ENCODE data around the gene DEXI. TPM values are rescaled to one million over a fixed set of nuclear protein-coding genes. Genes with fewer than 3 reads are reported as not detected.
A peak's percentile ranks its signal among the peaks of the same experiment; 100 is the strongest.
"Not testable (repeated sequence)": the region's sequence is repeated elsewhere in the genome, so short reads cannot be mapped to it uniquely, and the experiment has no call there.

Gene DEXI
- total RNA-seq, 1 donor, result 37.2 TPM

DNA sequence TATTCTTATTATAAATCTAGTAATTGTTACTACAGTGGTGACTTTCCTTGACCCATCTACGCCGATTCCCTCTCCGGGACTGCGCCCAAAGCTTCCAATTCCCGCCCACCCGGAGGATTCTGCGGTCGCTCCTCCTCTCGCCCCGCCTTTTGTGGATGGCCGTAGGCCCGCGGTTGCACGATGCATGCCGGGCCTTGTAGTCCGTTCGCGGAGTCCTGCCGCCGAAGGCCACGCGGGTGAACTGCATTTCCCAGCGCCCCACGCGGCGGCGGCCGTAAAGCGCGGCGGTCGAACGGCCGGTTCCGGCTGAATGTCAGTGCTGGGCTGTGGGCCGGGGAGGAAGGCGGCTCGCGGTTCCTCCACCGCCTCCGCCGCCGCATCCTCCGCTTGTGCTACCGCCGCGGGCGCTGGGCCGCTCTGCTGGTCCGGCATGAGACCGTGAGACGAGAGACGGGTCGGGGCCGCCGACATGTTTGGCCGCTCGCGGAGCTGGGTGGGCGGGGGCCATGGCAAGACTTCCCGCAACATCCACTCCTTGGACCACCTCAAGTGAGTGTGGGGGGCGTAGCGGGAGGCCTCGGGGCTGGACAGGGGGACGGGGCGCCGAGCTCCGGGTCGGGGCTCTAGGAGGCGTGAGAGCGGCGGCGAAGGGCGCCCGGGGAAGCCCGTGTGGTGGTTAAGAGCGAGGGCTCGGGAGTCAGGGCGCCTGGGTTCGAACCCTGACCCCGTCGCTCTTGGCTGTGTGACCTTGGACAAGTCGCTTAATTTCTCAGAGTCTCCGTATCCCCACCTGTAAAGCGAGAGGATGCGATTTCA, 2.2 kb upstream of the DEXI start, which contains the start of gene CLEC16A:
Gene CLEC16A (plus strand): TSS at position 316 of the 816 bp plus-strand sequence. CDS start 154 bp downstream, at position 470.
- DNase-seq (ENCODE audit: low read depth in 2 of 3, low spot score in 2 of 3), result peak; percentile 85 to 94 (median 93)

DNA sequence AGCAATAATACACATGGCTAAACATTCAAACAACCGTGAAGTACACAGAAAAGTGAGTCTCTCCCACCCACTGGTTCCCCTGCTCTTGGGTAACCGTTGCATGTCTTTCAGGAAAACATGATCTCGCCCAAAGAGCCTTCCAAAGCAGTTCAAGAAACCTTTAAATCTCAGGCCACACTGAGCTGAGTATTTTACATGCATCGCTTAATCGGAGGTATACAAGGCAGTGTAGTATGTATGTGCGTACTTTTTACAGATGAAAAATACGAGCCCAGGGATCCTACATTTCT, 741 bp upstream of the DEXI start:
- no peak for DNase-seq (ENCODE audit: low read depth in 2 of 3, low spot score in 2 of 3)

DNA sequence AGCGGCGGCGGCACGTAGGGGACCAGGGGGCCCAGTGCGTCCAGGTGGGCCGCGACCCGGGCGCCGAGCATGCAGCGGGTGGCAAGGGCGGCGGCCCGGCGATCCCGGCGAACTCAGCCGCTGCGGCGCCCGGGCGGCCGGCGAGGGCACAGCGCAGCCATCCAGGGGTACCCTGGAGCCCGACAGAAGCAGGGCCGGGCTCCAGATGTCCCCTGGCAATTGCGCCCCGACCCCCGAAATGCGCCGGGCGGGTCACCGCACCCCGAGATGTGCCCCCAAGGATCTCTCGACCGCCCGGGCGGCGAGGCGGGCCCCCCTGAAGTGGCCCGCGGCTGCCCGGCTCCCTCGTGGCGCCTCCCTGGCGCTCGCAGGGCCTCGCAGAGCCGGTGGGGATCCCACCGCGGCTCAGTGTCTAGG, 325 bp downstream of the DEXI start:
- DNase-seq (ENCODE audit: low read depth in 2 of 3, low spot score in 2 of 3), result not testable (repeated sequence)

DNA sequence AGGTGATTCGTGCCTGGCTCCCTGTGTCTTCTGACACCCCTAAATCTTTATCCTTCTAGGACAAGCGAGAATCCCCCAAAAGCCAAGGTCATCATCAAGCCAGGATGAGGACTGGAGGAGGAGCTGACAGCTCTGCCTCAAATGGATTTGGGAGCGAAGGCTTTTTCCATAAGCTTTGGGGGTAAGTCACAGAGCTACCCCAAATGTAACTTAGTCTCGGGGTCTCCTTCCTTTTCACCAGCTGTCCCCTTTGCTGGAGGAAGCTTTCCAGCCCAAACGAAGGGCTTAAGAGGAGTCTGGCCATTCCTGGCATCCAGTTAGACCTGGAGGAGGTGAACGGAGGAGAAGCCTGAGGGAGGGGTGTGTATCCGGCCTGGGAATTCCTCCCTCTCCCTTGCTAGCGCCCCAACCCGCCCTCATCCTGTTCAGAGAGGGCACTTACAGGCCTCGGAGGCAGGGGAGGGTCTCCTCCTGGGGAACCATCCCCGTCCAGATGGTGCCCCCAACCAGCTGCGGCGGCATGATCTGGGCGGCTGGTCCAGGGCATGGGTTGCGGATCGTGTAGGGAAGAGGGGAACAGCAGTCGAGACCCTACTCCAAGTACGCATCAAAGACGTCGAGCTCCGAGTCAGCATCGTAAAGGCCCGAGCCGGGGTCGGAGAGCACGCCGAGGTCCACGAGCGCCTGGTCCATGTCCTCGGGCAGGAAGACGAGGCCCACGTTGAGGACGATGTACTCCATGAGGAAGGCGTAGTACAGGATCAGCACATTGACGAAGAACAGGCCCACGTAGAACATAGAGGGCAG, 938 bp downstream of the DEXI start:
- DNase-seq (ENCODE audit: low read depth in 2 of 3, low spot score in 2 of 3), result no peak

DNA sequence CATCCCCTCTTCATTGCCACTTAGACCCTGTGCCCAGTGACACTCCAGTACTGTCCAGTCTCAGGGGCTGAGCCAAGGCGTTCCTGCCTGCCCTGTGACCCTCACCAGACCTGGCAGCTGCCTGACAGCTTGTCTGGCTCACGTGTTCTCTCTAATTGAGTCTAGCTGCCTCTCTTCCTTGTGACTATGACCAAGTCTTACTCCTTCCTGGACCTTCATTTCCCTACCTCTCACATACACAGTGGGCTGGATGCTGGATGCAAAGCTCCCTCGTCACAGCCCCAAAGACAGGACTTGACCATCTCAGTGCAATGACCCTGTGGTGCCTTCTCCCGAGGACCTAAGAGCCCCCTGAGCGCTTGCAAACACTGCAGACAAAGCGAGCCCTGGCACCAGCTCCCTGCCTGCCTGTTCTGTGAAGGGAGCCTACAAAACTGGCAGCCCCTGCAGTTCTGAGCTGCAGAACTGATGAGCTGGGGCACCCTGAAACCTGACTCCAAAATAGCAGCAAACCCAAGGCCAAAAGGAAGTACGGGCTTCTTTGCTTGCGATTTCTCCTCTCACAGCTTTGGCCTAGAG, 1.7 kb downstream of the DEXI start:
- DNase-seq (ENCODE audit: low read depth in 2 of 3, low spot score in 2 of 3), result no peak

DNA sequence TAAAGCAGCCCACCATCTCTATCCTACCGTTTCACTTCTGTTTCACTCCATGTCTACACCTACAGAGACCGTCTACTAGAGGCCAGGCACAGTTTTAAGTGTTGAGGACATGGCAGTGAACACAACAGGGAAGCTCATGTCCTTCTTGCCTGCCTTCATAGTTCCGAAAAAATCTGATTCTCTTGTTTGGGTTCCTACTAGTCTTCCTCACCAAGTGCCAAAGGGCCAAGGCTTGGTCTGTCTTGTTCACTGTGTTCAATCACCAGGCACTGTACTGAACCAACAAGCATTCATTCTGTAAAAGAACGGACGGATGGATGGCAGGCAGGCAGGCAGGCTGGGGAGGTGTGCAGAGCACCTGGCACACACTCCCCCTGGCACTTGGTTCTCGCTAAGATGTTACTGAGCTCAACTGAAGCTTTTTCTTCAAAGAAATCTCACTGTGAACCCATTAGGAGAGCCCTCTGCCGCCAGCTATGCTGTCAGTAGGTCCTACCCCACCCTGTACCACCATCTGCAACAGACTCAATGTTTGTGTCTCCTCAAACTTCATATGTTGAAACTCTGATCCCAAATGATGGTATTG, 2.5 kb downstream of the DEXI start:
- no peak for DNase-seq (ENCODE audit: low read depth in 2 of 3, low spot score in 2 of 3)

DNA sequence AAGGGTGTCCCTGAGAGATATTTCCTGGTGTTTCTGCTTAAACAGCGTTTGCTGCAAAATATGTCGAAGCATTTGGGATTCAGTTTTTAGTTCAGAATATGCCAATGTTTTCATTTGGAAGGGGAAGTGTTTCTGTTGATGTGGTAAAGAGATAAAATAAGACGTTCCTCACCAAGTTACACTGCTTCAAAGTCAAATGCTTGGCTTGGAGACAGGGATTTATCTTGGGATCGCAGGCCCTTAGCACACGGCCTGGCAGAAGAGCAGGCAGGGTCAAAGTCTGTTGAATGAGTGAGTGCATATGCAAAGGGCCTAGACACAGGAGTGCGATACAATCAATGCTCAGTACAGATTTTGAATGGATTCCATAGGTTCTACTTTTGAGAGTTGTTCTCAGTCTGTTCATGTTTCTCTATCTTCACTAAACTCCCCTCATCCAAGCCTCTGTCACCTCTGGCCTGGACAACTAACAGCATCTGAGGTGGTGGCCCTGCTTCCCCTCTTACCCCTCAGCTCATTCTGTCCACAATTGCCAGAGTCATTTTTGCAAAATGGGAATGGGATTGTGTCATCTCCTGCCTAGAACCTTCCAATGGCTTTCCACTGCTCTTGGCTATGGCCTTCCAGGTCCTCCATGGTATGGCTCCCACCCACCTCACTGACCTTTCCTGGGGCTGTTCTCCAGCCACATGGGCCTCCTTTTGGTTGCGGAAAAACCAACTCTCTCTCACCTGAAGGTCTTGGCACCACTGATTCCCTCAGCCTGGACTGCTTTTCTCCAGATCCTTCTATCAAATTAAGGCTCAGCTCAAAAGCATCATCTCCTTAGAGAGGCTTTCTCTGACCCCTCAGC, 3.2 kb downstream of the DEXI start:
- DNase-seq (ENCODE audit: low read depth in 2 of 3, low spot score in 2 of 3), result no peak

DNA sequence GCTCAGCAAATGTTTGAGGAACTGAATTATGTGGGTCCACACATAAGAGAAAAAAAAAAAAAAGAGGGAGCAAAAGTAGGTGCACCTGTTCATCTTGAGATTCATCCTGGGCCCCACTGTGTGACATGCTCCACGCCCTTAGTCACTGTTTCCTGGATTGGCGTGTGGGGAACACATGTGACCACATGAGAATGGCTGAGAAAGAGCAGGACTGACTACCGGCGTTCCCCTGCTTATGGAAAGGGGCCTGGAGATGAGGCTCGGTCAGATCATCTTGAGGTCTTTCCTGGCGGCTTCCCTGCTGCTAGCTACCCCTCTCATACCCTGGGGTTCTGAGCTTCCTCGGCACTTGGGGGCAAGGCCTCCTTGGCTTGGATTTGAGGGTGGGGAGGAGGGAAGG, 3.9 kb downstream of the DEXI start:
- DNase-seq (ENCODE audit: low read depth in 2 of 3, low spot score in 2 of 3), result no peak

DNA sequence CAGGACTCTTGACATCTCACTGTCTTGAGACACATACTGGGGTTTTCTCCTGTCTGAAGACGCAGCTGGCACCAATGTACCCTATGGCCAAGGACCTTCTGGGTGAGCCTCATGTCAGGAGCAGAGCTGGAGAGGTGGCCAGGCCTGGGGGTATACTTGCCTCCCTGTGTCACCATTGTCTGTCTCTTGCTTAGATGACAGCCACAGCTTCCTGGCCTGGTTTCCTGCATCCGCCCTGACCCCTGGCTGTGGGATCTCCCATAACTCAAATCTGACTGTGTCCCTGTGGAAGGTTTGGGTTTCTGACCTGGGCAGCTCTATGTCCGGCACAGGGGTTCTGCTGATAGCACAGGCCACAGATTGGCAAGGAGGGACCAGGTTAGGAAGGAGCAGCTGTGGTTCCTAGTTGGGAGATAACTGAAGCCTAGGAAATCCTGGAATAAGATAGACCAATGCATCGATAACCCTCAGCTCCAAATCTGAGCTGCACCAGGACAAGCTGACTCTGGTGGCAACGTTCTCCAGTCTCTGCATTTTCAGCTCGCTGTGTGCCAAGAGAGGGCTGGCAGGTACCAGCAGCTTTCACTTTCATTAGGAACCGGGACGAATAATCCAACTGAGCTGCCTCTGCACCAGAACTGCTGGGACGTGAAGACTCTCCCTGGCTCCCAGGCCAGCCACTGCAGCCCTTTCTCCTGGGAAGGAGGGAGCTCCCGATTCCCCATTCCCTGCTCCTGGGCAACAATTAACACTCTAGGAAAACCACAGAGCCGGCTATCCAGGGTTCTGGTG, 5.0 kb downstream of the DEXI start:
- peak in 1 of 3 donors; percentile 26 for DNase-seq (ENCODE audit: low read depth in 2 of 3, low spot score in 2 of 3)

DNA sequence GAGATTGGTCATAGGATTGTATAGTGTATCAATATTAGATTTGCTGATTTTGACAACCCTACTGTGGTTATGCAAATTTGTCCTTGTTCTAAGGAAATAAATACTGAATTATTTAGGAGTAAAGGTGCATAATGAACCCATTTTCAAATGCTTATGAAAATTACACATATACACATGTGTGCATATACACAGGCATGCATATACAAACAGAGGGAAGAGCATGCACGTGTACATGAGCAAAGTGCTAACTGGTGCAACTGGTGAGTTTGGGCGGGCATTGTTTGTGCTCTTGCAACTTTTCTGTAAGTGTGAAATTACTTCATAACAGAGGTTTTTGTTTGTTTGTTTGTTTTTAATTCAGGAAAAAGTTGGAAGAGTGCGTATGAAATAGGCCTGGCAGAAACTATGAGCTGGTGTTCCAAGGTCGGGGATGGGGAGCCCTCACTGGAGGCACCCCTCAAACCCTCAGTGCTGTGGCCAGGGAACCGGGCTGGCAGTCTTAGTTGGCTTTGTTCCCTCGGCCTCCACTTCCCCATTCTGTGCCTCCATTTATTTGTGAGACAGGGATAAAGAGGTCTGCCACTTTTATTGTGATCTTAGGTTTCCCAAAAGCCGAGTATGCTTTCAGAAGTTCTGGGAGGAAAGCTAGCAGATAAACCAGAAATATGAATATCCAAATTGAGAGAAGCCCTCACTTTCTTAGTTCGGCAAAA, 5.8 kb downstream of the DEXI start:
- no peak for DNase-seq (ENCODE audit: low read depth in 2 of 3, low spot score in 2 of 3)

DNA sequence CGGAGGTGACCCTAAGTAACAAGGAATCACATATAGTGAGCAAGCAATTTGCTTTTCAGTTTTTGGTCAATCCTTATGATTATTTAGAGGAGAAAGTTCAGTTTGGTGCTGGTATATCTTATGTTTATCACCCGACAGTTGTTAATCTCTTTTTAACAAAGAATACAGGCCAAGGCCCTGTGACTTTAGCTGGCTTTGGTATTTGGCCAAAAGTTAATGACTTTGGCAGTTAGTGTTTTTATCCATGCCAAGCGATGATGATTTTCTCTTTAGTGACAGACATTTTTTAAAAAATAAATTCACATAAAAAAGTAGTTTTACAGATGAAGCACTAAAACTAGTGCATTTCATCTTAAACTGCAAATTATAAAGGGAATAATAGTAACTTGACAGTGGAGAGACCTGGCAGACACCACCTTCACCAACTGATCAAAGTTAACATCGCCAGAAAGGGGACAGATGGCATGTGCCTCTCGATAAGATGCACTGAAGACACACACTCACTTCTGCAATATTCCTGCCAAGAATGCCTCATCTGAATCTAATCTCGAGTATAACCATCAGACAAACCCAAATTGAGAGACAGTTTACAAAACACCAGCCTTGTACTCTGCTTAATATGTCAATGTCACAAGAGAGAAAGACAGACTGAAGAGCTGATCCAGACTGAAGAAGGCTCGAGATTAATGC, 6.9 kb downstream of the DEXI start:
- no peak for DNase-seq (ENCODE audit: low read depth in 2 of 3, low spot score in 2 of 3)

DNA sequence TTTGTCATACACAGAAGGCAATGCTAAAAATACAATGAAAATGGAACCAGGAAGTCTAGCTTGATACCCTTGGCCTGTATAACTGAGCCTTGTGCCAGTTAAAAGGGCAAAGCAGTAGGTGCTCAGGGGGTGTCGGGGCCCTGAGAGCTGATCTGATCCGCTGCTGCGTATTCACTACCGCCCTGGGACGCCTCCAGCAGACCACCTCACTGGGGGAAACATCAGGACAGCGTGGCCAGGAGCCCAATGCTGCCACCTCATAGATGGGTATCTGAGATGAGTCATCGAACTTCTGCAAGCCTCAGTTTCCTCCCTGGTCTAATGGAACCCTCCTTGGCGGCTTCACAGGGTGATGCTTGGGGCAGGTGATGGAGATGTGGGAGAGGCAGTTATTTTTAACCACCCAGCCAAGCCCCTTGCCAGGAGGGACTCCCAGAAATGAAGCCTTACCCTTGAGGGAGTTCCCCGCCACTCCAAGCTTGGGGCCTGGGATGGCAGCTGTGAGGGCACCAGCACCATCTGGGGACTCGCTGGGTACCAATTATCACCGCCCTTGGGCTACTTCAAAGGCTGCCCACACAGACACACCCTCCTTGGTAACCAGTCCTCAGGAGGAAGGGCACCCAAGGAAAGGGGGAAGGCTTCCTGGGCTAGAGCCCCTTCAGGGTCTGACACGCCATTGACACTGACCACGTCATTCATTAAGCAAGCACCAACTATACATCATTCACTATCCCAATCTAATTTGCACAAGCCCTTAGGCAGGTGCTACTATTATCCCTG, 7.8 kb downstream of the DEXI start:
- DNase-seq (ENCODE audit: low read depth in 2 of 3, low spot score in 2 of 3), result no peak

DNA sequence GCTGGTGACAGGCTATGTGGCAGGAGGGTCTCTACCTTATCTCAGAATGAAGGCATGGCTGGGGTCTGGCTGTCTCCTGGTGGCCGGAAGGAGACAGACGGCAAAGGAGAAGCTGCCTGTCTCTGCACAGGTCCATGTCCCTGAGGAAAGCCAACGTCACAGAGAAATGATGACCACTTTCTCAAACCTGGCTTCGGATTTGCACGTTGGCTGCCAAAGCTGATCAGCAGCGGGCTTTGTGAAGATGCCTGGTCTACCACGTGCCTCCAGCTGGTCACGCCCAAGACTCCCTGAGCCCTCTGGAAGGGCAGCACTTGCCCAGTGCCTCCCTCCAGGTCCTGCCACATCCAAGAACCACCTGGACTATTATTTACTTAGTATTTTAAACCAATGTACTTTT, 8.4 kb downstream of the DEXI start:
- no peak for DNase-seq (ENCODE audit: low read depth in 2 of 3, low spot score in 2 of 3)

DNA sequence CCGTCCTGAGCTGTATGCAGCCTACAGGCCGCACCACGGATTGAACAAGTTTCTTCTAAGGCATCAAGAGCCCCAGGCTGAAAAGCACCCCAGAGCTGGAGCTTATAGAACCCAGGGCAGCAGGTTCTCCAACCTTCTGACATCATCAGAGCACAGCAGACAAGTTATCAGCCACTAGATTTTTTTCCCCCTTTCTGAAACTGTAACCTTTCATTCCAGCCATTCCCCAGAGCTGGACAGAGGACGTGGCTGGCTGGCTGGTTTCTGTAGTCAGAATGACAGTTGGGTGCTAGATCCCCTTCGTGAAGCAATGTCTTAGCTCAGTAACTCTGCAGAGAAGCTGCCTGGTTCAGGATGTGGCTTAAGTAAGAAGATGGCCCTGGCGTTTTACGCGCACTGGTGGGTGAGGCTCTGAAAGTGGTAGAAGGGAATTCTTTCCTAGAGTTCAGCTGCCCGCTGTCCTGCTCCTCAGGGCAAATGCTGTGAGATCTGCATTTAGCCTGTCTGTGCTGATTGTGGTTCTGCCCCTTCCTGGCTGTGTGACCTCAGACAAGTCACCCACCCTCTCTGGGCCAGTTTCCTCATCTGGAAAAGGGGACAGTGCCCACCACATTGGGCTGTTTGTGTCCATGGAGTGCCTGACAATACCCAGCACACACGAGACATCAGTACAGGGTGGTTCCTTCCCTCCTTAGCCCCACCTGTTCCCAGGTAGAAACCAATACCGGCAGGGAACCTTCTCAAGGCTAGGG, 9.1 kb downstream of the DEXI start:
- no peak for DNase-seq (ENCODE audit: low read depth in 2 of 3, low spot score in 2 of 3)

DNA sequence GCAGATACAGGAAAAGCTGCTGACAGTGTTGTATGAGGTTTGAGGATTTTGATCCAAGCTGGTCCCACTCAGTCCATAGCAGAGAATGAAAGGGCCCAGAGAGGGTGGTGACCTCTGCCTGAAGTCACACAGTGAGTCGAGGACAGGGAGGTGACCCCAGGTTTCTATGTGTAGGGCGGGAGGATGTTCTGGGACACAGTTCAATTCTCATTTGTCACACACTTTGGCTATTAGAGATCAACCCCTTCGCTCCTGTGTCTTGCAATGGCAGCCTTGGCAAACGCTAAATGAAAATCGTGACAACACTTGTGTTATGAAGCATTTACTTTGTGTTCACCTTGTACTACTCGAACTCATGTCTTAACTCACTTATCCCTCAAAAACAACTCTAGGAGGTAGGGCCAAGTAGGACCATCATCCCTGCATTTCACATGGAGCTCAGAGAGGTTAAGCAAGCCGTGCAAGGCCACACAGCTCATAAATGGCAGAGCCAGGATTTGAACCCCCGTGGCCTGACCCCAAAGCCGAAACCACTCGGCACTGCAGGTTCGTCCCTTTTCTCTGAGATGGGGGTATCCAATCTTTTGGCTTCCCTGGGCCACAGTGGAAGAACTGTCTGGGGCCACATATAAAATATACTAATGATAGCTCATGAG, 10.2 kb downstream of the DEXI start:
- DNase-seq (ENCODE audit: low read depth in 2 of 3, low spot score in 2 of 3), result no peak

DNA sequence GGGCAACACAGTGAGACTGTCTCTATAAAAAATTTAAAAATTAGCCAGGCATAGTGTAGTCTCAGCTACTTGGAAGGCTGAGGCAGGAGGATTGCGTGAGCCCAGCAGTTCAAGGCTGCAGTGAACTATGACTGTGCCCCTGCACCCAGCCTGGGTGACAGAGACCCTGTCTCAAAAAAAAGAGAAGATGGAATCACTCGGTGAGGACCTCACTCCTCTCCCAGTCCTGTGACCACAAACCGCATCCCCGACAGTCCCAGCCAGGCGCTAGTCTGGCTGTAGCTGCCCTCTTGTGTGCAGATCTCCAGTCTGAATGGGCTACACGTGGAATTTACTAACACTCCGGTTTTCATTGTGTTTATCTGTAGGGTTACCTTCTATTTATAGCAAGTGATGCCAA, 11.1 kb downstream of the DEXI start:
- no peak for DNase-seq (ENCODE audit: low read depth in 2 of 3, low spot score in 2 of 3)

DNA sequence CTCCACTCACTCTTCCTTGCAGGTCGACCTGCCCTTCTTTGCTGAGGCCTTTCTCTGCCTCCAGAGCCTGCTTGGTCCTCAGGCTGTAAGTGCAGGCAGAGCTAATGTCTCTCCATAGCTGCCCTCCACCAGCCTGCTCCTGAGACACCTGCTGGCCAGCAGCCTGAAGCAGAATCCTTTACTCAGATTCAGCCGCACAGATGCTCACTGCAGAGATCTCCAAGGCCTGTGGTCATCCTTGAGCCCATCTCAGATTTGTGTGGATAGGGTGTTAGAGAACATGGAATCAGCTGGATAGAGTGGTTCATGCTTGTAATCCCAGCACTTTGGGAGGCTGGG, 11.5 kb downstream of the DEXI start:
- DNase-seq (ENCODE audit: low read depth in 2 of 3, low spot score in 2 of 3), result no peak

Measured in hematopoietic multipotent progenitor cell (in vitro differentiated cells).